ENCODE measurements around the gene DPH3. TPM values are rescaled to one million over a fixed set of nuclear protein-coding genes. Genes with fewer than 3 reads are reported as not detected.
"Not testable (repeated sequence)": the region's sequence is repeated elsewhere in the genome, so short reads cannot be mapped to it uniquely, and the experiment has no call there.

The DPH3 gene
- 17.9 and 29.8 TPM in 2 replicates for total RNA-seq

- peak; percentile 100 for DNase-seq (ENCODE audit: low read depth in 2 of 2)
Measured at GRCh38 chr3:16264708-16265454, at the start of gene DPH3, which contains the start of gene OXNAD1. Gene DPH3, minus strand, starts transcription at chr3:16264943. Its CDS starts 67 bp downstream, at chr3:16264876. Gene OXNAD1, plus strand, starts transcription at chr3:16265212. Its CDS starts 5,741 bp downstream, at chr3:16270953.

- DNase-seq (ENCODE audit: low read depth in 2 of 2) = no peak
Measured at GRCh38 chr3:16313886-16314645, 49.3 kb upstream of the DPH3 start.

GRCh38 chr3:16311960-16312451, 47.3 kb upstream of the DPH3 start:
- peak; percentile 62 to 65 for DNase-seq (ENCODE audit: low read depth in 2 of 2)

- DNase-seq (ENCODE audit: low read depth in 2 of 2) = not testable (repeated sequence)
Measured at GRCh38 chr3:16310486-16310885, 45.7 kb upstream of the DPH3 start.

GRCh38 chr3:16309558-16309957, 44.8 kb upstream of the DPH3 start:
- DNase-seq (ENCODE audit: low read depth in 2 of 2) = peak; percentile 52 to 59

GRCh38 chr3:16308727-16309126, 44.0 kb upstream of the DPH3 start:
- no peak for DNase-seq (ENCODE audit: low read depth in 2 of 2)

GRCh38 chr3:16307832-16308531, 43.2 kb upstream of the DPH3 start:
- no peak for DNase-seq (ENCODE audit: low read depth in 2 of 2)

- no peak for DNase-seq (ENCODE audit: low read depth in 2 of 2)
Measured at GRCh38 chr3:16305111-16305541, 40.4 kb upstream of the DPH3 start.

GRCh38 chr3:16304061-16305010, 39.6 kb upstream of the DPH3 start:
- DNase-seq (ENCODE audit: low read depth in 2 of 2) = no peak

GRCh38 chr3:16303037-16303575, 38.4 kb upstream of the DPH3 start:
- DNase-seq (ENCODE audit: low read depth in 2 of 2) = no peak

- no peak for DNase-seq (ENCODE audit: low read depth in 2 of 2)
Measured at GRCh38 chr3:16302082-16302631, 37.4 kb upstream of the DPH3 start.

GRCh38 chr3:16301507-16301906, 36.8 kb upstream of the DPH3 start:
- DNase-seq (ENCODE audit: low read depth in 2 of 2) = no peak

- DNase-seq (ENCODE audit: low read depth in 2 of 2) = no peak
Measured at GRCh38 chr3:16300881-16301359, 36.2 kb upstream of the DPH3 start.

GRCh38 chr3:16300307-16300706, 35.6 kb upstream of the DPH3 start:
- DNase-seq (ENCODE audit: low read depth in 2 of 2) = no peak

GRCh38 chr3:16299746-16300145, 35.0 kb upstream of the DPH3 start:
- DNase-seq (ENCODE audit: low read depth in 2 of 2) = no peak

GRCh38 chr3:16298891-16299290, 34.1 kb upstream of the DPH3 start:
- DNase-seq (ENCODE audit: low read depth in 2 of 2) = no peak

GRCh38 chr3:16297997-16298885, 33.5 kb upstream of the DPH3 start:
- no peak for DNase-seq (ENCODE audit: low read depth in 2 of 2)

- DNase-seq (ENCODE audit: low read depth in 2 of 2) = no peak
Measured at GRCh38 chr3:16295298-16295890, 30.7 kb upstream of the DPH3 start.

- no peak for DNase-seq (ENCODE audit: low read depth in 2 of 2)
Measured at GRCh38 chr3:16294844-16295243, 30.1 kb upstream of the DPH3 start.
